ENCODE measurements around the gene EPHX1. TPM values are rescaled to one million over a fixed set of nuclear protein-coding genes. Genes with fewer than 3 reads are reported as not detected.
"Not testable (repeated sequence)": the region's sequence is repeated elsewhere in the genome, so short reads cannot be mapped to it uniquely, and the experiment has no call there.

The EPHX1 gene
- total RNA-seq, 1 donor from 2014 or later = 231 TPM

DNA sequence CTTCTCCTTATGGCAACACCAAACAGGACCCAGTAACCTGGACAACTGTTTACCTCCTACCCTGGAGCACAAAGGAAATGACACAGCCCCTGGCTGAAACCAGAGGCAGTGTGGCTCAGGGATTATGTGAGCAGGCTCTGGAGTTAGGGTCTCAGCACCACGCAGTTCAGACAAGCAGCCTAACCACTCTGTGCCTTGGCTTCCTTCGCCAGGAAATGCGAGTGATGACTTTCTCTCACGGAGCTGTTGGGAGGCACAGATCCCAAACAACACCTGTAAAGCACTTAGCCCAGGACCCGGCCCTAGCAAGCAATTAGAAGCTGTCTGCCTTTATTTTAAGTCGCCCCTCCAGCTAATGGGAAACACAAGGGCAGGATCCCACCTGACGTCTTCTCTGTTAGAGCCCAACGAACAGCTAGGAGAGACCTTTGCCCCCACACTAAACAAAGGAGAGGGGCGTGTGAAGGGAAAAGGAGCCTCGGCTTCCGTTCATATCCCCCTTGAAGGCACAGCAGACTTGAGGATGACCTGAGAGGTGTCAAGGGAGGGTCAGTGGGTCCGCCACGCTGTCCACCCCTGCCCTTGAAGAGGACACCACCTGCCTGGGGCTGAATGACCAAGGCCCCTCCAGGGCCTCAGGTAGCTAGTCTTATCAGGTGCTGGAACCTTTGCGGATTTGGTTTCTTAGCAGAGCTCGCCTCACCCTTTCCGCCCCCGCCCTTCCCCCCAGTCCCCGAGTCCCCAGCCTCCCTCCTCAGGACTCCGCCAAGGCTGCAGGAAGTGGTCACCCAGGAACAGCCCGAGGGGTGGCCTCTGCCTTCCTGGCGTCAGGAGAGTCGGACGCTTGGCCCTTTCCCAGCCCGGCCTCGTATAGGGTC lies 71.4 kb downstream of the EPHX1 start:
- peak; percentile 44 for DNase-seq (ENCODE audit: low spot score)

DNA sequence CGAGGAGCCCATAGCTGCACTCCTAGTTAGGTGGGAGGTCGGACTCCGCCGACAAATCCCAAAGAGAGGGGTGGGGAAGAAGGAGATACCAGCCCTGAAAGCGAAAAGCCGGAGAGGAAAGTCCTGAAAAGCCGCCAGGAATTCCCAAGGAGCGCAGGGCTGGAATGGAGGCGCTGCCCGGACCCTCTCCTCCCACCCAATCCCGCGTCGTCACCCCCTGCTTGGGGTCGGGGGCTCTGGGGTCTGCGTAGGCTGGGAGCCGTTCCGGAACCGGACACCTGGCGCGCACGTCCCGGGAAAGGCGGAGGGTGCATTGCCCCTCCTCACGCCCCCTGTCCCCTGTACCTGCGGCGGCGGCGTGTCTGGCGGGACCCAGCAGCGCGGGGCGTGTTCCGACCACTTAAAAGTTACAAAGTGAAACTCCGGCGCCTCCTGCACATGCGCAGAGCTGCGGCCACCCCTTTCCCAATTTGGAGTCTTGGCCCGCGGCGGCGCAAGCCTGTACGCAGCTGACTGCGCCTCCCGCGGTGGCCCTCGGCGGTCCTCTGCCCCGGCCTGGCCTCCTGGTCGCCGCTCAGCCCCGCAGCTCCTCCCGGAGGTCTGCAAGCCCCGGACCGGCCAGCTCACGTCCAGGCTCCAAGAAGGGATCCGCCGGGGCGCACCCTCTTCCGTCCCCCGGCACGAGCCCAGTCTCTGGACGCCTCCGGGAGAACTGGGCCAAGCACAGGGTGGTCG lies 72.2 kb downstream of the EPHX1 start, which contains the start of gene TMEM63A:
TMEM63A (minus strand) TSS at position 422 of the 735 bp plus-strand sequence. CDS start 4,800 bp downstream, outside the sequence.
- peak; percentile 92 for DNase-seq (ENCODE audit: low spot score)

DNA sequence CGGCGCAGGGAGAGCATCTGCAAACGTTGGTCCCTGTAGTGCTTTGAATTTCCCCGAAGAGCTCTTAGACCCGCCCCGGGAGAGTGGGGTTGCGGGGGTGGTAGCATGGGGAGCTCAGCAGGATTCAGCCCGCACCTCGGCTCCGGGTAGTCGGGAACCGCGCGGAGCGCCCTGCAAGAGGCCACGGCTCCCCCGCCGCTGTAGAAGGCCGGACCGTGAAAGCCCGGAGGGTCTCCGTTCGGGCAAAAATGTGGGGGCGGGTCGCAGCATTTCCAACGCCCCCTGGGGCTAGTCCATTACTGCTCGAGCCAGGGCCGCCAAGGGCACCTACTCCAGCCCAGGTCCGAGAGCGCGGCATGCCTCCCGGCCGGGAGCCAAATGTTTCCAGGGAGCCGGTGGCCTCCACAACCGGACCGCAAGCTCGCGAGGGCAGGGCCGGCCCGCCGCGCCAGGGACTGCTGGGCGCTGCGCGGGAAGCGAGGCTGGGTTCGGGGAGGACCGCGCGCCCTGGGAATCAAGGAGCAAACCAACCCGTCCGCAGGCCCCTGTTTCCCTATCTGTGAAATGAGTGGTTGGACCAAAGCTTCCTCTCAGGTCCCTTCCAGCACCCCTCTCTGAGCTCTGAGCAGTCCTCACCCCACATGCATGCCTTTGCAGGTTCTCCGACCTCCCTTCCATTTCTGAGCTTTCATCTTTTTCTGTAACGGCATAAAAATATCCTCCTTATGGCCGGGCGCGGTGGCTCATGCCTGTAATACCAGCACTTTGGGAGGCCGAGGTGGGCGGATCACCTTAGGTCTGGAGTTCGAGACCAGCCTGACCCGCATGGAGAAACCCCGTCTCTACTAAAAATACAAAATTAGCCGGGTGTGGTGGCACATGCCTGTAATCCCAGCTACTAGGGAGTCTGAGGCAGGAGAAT lies 73.0 kb downstream of the EPHX1 start:
- DNase-seq (ENCODE audit: low spot score) = peak; percentile 38

DNA sequence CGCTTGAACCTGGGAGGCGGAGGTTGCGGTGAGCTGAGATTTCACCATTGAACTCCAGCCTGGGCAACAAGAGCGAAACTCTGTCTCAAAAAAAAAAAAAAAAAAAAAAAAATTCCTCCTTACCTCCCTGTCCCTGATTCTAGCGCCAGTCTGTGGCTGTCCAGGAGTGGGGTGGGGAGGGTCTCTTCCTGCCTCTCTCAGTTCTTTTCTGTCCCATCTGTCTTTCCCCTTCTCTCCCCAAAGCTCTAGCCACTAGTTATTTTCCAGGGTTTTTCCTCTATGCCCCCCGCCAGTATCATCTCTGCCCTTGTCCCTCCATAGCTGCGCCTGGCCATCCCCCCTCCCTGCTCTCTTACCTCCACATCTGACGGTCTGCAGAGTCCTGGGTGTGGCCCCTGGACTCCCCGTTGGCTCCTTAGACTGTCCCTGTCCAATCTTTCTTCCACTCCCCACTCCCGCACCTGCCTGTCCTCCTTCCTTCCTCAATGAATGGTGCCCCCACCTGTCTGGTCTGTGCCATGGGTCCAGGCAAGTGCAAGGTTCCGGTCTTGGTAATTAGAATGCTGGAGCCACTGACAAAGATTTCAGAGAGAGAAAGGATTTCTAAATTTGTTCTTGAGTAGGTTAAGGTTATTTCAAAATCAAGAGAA lies 73.8 kb downstream of the EPHX1 start:
- DNase-seq (ENCODE audit: low spot score) = no peak

DNA sequence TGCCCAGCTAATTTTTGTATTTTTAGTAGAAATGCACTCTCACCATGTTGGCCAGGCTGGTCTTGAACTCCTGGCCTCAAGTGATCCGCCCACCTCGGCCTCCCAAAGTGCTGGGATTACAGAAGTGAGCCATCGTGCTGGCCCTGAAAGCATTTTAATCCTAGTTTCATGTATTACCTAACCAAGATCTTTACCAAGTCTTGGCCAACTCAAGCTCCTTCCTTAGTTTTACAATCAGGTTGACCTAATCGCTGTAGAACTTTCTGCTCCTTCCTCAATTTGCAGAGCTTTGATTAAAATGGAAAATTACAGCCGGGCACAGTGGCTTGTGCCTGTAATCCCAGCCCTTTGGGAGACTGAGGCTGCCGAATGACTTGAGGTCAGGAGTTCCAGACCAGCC lies 75.4 kb downstream of the EPHX1 start:
- no peak for DNase-seq (ENCODE audit: low spot score)

DNA sequence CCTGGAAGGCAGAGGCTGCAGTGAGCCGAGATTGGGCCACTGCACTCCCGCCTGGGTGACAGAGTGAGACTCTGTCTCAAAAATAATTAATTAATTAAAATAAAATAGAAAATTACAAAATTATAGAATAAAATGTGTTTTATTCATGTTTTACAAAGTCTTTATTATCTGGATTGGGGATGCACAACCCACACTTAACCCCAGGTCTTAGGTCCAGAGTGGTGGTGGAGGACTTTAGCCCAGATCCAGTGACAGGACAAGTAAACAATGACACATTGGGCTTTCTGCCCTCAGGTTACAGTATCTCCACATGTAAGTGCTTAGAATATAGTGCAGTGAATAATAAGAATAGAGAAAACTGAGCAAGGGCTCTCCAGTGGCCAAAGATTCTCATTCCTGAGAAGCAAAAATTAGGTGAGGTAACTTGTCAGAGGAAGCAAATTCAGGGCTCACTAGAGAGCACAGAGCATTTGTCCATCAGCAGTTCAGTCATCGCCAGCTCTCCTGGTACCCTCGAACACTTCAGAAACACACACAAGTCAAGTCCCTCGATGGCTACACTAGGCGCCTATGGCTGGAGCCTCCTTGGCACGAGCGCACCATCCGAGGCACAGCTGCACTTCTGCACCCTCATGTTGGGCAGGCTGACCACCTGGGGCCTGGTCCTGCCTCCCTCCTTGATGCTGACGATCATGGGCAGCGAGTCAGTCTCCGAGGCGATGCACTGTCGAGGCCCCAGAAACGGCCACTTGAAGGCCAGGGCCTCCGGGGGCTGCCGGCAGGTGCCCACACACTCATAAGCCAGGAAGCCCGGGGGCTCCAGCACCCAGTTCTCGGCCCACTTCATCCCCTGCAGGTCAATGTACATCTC lies 76.5 kb downstream of the EPHX1 start:
- DNase-seq (ENCODE audit: low spot score) = peak; percentile 48

DNA sequence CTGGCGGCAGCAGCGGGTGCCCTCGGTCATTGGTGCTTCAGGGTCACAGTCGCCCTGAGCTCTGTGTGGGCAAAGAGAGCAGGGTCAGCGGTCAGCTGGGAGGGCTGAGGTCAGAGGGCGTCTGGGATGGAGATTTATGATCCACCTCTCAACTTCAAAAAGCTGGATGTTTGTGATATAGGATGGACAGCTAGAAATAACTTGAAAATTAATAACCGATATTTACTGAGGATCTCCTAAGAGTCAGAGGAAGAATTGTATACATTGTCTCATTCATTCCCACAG lies 77.0 kb downstream of the EPHX1 start:
- DNase-seq (ENCODE audit: low spot score) = no peak

DNA sequence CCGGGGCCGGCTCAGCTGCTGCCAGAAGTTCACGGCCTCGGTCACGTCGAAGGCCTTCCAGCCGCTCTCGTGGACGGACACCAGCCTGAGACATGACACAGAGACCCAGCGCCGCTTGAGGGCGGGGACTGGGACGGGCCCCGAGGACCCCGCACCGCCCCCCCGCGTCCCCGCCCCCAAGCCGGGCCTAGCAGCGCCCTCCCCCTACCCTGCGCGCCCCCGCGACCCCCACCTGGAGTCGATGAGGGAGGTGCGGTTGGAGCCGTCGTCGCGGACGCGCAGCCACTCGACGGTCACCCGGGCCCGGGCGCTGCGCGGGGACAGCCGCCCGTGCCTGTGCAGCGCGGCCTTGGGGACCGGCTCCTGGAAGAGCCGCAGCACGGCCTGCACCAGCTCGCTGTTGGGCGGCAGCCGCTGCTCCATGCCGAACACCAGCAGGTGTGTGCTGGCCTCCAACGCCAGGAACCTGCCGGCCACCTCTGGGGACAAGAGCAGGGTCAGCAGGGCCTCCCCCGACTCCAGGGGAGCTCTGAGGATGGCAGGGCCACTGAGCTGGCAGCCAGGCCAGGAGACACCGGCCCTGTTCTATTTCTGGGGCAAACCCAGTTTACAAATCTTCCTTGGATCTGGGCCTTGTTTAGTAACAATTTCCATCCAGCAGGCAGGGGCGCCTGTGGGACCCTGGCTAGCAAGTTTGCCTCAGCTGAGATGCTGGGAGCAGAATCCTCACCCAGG lies 77.8 kb downstream of the EPHX1 start:
- DNase-seq (ENCODE audit: low spot score) = not testable (repeated sequence)

DNA sequence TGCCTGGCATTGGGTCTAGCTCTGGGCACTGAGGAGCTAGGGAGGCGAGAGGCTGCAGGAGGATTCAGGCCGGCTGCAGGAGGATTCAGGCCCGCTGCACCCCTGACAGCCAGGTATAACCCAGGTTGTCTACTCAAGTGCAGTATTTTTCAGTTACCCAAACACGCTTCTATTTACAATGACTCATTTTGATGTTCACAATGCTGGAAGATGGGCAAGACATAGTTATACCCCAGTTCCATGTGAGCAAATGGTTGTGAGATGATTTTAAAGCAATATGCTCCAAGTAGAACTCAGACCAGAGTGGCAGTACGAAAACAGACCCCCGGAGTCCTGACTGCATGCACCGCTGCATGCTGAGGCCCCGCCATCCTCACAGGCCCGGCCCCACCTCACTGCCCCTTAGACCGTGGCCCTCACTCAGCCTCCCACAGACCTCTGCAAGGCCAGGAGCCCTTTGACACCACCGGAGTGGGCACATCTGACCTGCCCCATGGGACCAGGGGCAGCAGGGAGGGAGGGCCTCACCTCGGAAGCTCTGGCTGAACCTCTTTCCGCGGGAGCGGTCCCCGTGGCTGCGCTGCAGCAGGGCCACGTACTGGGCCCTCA lies 78.5 kb downstream of the EPHX1 start:
- DNase-seq (ENCODE audit: low spot score) = no peak

DNA sequence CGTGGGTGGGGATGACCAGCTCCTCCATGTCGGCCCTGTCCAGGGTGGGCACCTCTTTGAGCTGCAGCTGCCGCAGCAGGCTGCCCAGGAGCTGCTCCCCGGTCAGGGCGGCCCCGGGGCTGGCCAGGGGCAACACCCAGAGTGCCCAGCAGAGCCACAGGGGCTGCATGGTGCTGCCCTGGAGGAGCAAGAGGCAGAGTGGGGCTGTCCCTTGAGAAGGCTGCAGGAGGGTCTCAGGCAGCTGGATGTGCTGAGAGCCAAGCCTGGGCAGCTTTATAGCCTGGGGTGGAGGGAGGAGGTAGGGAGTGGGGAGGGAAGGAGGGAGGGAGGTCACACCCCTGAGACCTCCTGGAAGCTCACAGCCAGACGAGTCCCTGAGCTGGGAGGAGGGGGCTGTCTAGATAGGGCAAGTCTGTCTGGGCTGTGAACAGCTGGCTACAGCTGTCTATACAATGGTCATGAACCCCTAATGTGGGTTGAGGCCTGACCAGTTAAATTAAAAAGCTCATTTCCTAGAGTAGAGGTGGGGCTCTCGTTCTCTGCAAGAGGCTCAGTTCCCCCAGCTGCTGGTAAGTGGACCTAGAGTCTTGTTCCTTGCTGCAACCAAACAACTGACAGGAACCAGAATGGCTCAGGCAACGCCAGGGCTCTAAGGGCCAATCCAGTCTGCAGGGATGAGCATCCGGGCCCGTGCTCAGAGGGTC lies 79.1 kb downstream of the EPHX1 start, which contains the start of gene LEFTY1:
LEFTY1 (minus strand) TSS at position 249 of the 704 bp plus-strand sequence; CDS start at position 169, 80 bp downstream.
- no peak for DNase-seq (ENCODE audit: low spot score)

DNA sequence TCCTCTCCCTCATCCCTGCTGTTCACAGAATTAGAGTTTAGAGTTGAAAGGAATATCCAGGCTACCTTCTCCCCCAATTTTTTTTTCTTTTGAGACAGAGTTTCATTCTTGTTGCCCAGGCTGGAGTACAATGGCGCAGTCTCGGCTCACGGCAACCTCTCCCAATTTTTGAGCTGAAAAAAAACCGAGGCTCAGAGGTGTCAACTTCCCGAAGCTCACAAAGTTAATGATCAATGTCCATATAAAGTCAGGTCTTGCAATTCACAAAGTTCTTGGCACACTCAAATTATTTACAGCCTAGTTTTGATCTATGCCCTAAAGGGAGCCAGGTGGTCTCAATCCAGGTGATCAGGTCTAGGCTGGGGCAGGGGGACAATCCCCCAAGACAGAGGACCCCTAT lies 79.8 kb downstream of the EPHX1 start:
- no peak for DNase-seq (ENCODE audit: low spot score)

DNA sequence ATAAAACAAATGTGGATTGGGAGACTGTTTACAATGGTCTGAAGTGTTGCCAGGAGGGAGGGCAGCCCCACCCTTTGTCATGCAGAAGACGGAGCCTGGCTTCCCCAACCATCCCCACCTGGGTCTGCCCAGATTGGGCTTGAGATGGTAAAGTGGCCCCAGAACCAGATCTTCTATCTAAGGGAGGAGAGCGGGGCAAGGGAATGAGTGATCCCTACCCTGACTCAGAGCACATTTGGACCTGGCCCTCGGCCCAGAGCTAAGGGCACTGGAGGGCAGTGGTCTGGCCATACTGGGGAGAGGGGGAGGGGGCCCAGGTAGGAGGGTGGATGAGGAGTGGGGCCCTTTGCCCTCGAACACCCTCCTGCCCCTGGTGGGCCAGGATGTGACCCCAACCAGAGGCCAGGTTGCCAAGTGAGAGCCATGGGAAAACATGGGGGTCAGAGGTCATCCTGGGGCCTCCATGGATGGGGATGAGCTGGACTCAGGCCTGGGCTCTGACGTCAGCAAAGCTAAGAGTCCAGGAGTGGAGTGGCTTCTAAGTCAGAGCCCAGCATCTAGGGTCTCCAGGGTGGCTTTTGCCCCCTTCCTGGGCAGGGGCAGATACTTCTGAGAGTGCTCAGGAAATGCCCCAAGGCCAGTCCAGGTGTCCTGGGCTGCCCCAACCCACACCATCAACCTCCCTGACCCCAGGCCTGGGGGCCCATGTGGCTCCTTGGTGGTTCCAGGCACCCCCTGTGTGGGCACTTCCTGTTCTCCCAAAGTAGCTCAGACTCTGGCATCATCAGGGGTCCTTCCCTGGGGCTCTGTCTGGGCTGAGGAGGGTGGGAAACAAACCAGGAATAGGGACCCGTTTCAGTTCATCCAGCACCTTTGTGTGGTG lies 80.7 kb downstream of the EPHX1 start:
- DNase-seq (ENCODE audit: low spot score) = no peak

DNA sequence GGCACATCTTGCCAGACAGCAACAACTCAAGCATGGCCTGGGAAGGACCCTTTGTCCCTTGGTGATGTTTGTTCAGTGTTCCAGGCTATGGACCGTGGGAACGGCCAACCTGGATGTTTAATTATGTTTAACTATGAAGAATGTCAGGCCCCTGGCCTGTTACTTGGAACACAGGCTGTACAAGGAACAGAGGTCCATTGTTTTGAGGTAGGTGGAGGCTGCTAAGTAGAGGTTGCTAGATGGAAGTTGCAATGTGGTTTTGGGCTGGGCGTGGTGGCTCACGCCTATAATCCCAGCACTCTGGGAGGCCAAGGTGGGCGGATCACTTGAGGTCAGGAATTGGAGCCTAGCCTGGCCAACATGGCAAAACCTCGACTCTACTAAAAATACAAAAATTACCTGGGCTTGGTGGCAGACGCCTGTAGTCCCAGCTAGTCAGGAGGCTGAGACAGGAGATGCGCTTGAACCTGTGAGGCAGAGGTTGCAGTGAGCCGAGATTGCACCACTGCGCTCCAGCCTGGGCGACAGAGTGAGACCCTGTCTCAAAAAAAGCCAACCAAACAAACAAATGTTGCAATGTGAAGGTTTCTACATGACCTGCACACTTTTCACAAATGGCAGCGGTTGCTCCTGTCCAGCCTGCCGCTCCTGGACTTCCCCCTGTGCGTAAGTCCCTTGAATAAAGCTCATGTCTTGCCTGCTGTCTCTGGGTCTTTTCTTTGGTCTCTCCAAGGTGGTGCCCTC lies 81.5 kb downstream of the EPHX1 start:
- DNase-seq (ENCODE audit: low spot score) = peak; percentile 46

DNA sequence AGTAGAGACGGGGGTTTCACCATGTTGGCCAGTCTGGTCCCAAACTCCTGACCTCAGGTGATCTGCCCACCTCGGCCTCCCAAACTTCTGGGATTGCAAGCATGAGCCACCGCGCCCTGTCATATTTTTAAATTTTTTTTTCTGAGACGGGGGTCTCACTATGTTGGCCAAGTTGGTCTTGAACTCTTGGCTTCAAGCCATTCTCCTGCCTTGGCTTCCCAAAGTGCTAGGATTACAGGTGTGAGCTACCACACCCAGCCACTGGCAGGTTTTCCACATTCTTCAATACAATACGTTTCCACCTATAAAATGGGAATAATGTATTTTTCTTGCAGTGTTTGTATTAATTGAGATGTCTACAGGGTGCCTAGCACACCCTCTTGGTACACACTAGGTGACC lies 82.4 kb downstream of the EPHX1 start:
- DNase-seq (ENCODE audit: low spot score) = no peak
